ENCODE measurements around the gene SART1.
"Not testable (repeated sequence)": the region's sequence is repeated elsewhere in the genome, so short reads cannot be mapped to it uniquely, and the experiment has no call there.

Gene SART1

GRCh38 chr11:66001942-66002647 lies 40.6 kb downstream of the SART1 start, which contains the start of the genes BANF1 and EIF1AD:
Gene BANF1 (plus strand): TSS chr11:66002503. CDS start chr11:66003251, 748 bp downstream.
Gene EIF1AD (minus strand): TSS chr11:66002157. CDS start chr11:66000389, 1,768 bp downstream.
- DNase-seq, result peak; percentile 84

- no peak for DNase-seq
These were observed 41.2 kb downstream of the SART1 start for GRCh38 chr11:66002648-66003225.

- DNase-seq, result no peak
These were observed 41.8 kb downstream of the SART1 start for GRCh38 chr11:66003291-66003690.

- DNase-seq, result no peak
These were observed 42.7 kb downstream of the SART1 start for GRCh38 chr11:66004186-66004585.

GRCh38 chr11:66006134-66006890 lies 44.8 kb downstream of the SART1 start:
- DNase-seq, result no peak

GRCh38 chr11:66006891-66007176 lies 45.3 kb downstream of the SART1 start:
- no peak for DNase-seq

- DNase-seq, result no peak
These were observed 45.7 kb downstream of the SART1 start for GRCh38 chr11:66007201-66007634.

- no peak for DNase-seq
These were observed 46.5 kb downstream of the SART1 start for GRCh38 chr11:66008095-66008467.

GRCh38 chr11:66008468-66009101 lies 47.1 kb downstream of the SART1 start:
- DNase-seq, result peak; percentile 1

- DNase-seq, result not testable (repeated sequence)
These were observed 48.5 kb downstream of the SART1 start for GRCh38 chr11:66010036-66010435.

GRCh38 chr11:66011239-66011784 lies 49.8 kb downstream of the SART1 start:
- no peak for DNase-seq

- no peak for DNase-seq
These were observed 50.3 kb downstream of the SART1 start, which contains the start of gene CST6 for GRCh38 chr11:66011785-66012303. Gene CST6 (plus strand): TSS chr11:66012008. CDS start chr11:66012045, 37 bp downstream.

- DNase-seq, result no peak
These were observed 50.9 kb downstream of the SART1 start for GRCh38 chr11:66012371-66012945.

GRCh38 chr11:66012946-66013761 lies 51.6 kb downstream of the SART1 start:
- DNase-seq, result no peak

- DNase-seq, result no peak
These were observed 52.2 kb downstream of the SART1 start for GRCh38 chr11:66013762-66014100.

GRCh38 chr11:66014804-66015453 lies 53.4 kb downstream of the SART1 start:
- no peak for DNase-seq

GRCh38 chr11:66015454-66015881 lies 53.9 kb downstream of the SART1 start:
- DNase-seq, result no peak

GRCh38 chr11:66015936-66016792 lies 54.6 kb downstream of the SART1 start:
- DNase-seq, result peak; percentile 28

GRCh38 chr11:66016793-66017177 lies 55.3 kb downstream of the SART1 start:
- no peak for DNase-seq

GRCh38 chr11:66017321-66017720 lies 55.8 kb downstream of the SART1 start:
- no peak for DNase-seq

Data from NCI-H1694 (cell line).